GM21717 (cell line): ENCODE data around the gene STAC3.
"Not testable (repeated sequence)": the region's sequence is repeated elsewhere in the genome, so short reads cannot be mapped to it uniquely, and the experiment has no call there.

Experiments
- ATAC-seq: cut with Tn5 transposase; IDR thresholded peaks from one replicate; pipeline ENCODE4 v1.9.1; 2021; ENCODE audit warnings: mild to moderate bottlenecking, moderate library complexity; ENCODE audit not compliant: unreplicated experiment

The STAC3 gene

GRCh38 chr12:57250956-57251355 lies at the start of gene STAC3:
TSS of gene STAC3 (minus strand) at chr12:57251187. CDS start at chr12:57249636, 1,551 bp downstream.
- no peak for ATAC-seq

GRCh38 chr12:57299514-57300016 lies 48.6 kb upstream of the STAC3 start:
- no peak for ATAC-seq

GRCh38 chr12:57296291-57296690 lies 45.3 kb upstream of the STAC3 start:
- no peak for ATAC-seq

- ATAC-seq, result not testable (repeated sequence)
These were observed 31.1 kb upstream of the STAC3 start for GRCh38 chr12:57282073-57282472.

- ATAC-seq, result peak; percentile 93
These were observed 29.4 kb upstream of the STAC3 start for GRCh38 chr12:57280211-57281062.

- no peak for ATAC-seq
These were observed 27.7 kb upstream of the STAC3 start for GRCh38 chr12:57278465-57279381.

- no peak for ATAC-seq
These were observed 26.1 kb upstream of the STAC3 start for GRCh38 chr12:57276935-57277563.

GRCh38 chr12:57276233-57276632 lies 25.2 kb upstream of the STAC3 start:
- not testable (repeated sequence) for ATAC-seq

GRCh38 chr12:57273516-57273915 lies 22.5 kb upstream of the STAC3 start:
- ATAC-seq, result no peak

- ATAC-seq, result no peak
These were observed 21.6 kb upstream of the STAC3 start for GRCh38 chr12:57272337-57273151.

GRCh38 chr12:57270966-57271470 lies 20.0 kb upstream of the STAC3 start:
- ATAC-seq, result no peak

- ATAC-seq, result no peak
These were observed 17.3 kb upstream of the STAC3 start for GRCh38 chr12:57268264-57268663.

GRCh38 chr12:57266681-57267080 lies 15.7 kb upstream of the STAC3 start:
- ATAC-seq, result no peak

- no peak for ATAC-seq
These were observed 12.1 kb upstream of the STAC3 start for GRCh38 chr12:57263096-57263495.

GRCh38 chr12:57262126-57262822 lies 11.3 kb upstream of the STAC3 start:
- ATAC-seq, result no peak

- ATAC-seq, result no peak
These were observed 10.5 kb upstream of the STAC3 start for GRCh38 chr12:57261428-57261865.

- no peak for ATAC-seq
These were observed 9.4 kb upstream of the STAC3 start for GRCh38 chr12:57260366-57260765.

- ATAC-seq, result no peak
These were observed 8.3 kb upstream of the STAC3 start for GRCh38 chr12:57258977-57259970.
